Measurements from ENCODE around the gene DPF3. TPM values are rescaled to one million over a fixed set of nuclear protein-coding genes. Genes with fewer than 3 reads are reported as not detected.

The DPF3 gene
- total and polyA plus RNA-seq, 8 donors = 1.4 to 3.6 (median 1.9) TPM

DNA sequence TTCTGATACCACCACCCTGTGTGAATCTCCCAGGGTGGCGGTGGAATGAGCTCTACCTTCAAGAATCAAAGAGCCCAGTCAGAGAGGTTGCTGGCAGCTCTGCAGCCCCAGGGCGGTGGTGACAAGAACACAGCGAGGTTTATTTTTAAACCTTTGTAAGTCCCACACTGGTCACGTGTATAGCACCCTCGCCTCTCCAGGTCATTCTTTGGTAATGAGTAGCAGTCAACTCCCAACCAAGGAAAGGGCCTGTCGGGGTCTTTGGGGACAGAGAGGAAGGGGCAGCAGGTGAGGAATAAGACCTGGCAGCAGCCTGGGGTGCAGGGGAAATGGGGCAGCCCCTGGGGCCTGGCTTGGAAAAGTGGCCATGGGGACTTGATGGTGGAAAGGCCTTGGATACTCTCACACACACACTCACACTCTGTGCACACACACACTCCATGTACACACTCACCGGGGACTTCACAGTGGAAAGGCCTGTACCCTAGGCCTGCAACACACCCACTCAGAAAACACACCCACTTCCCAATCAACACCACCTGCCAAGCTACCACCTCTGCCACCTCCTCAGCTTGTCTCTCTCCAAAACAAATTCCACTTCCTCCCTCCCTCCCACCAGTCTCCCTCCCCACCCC lies 178.6 kb downstream of the DPF3 start:
- Histone ChIP-seq H3K36me3 (no peaks in the 10 kb centered on the region), H3K27me3 (no peaks in the 10 kb centered on the region), H3K27ac (no peak overlapping the region), H3K4me1 (no peaks in the 10 kb centered on the region), H3K4me3 (no peak overlapping the region), H3K9me3 (no peaks in the 10 kb centered on the region)
- DNase-seq (no peak), ATAC-seq (no peak)
- TF ChIP-seq CTCF (IDR thresholded peaks at IDR 0.05) = no peak
- intact Hi-C loops (cut with DNase I) = no loop called here

DNA sequence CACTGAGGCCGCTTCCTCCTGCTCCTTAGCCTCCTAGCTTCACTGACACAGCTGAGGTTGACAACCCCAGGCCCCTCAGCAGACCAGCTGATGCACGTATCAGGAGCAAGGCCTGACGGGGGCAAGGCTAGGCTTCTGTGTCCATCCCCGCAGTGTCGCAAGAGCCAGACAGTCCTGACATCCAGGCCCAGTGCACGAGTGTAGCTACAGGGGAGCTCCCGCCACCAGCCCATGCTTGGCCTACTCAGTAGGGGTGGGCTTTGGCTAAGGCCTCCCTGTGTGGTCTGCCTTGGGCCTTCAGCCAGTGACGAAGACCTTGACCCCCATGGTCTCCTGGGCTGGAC lies 179.1 kb downstream of the DPF3 start:
- H3K27ac ChIP-seq = no peak overlapping the region
- no peaks in the 10 kb centered on the region for H3K9me3 ChIP-seq
- no peaks in the 10 kb centered on the region for H3K4me1 ChIP-seq
- intact Hi-C loops (cut with DNase I) = no loop called here
- TF ChIP-seq CTCF (IDR thresholded peaks at IDR 0.05) = no peak
- no peaks in the 10 kb centered on the region for H3K36me3 ChIP-seq
- H3K4me3 ChIP-seq = no peak overlapping the region
- ATAC-seq = no peak
- no peak for DNase-seq
- no peaks in the 10 kb centered on the region for H3K27me3 ChIP-seq

GRCh38 chr14:72714094-72714493 lies 179.8 kb downstream of the DPF3 start:
- no peak for DNase-seq
- Histone ChIP-seq H3K4me3 (no peak overlapping the region), H3K36me3 (no peaks in the 10 kb centered on the region), H3K27ac (no peak overlapping the region), H3K9me3 (no peaks in the 10 kb centered on the region), H3K27me3 (no peaks in the 10 kb centered on the region), H3K4me1 (no peaks in the 10 kb centered on the region)
- intact Hi-C loops (cut with DNase I) = no loop called here
- no peak for TF ChIP-seq CTCF (IDR thresholded peaks at IDR 0.05)
- no peak for ATAC-seq

DNA sequence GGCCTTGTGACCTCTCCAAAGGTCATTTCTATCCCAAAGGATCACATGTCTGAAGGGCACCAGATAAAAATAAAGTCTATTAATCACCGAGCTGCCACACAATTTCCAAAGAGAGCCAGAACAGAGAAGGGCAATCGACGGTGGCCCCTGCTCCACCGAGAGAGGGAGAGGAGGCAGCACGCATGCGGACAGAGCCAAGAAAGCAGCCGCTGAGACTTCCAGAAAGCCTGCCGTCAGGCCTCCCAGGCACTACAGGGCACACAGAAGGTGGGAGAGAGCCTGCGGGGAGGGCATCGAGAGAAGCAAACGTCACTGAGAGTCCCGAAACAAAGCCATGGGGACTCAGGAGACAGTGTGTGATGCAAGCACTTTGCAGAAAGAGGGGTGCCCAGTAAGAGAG lies 182.0 kb downstream of the DPF3 start:
- no peaks in the 10 kb centered on the region for H3K9me3 ChIP-seq
- no peaks in the 10 kb centered on the region for H3K27me3 ChIP-seq
- no peak overlapping the region for H3K4me3 ChIP-seq
- intact Hi-C loops (cut with DNase I) = no loop called here
- ATAC-seq (no peak), DNase-seq (no peak)
- H3K36me3 ChIP-seq = no peaks in the 10 kb centered on the region
- no peak for TF ChIP-seq CTCF (IDR thresholded peaks at IDR 0.05)
- no peaks in the 10 kb centered on the region for H3K4me1 ChIP-seq
- no peak overlapping the region for H3K27ac ChIP-seq

DNA sequence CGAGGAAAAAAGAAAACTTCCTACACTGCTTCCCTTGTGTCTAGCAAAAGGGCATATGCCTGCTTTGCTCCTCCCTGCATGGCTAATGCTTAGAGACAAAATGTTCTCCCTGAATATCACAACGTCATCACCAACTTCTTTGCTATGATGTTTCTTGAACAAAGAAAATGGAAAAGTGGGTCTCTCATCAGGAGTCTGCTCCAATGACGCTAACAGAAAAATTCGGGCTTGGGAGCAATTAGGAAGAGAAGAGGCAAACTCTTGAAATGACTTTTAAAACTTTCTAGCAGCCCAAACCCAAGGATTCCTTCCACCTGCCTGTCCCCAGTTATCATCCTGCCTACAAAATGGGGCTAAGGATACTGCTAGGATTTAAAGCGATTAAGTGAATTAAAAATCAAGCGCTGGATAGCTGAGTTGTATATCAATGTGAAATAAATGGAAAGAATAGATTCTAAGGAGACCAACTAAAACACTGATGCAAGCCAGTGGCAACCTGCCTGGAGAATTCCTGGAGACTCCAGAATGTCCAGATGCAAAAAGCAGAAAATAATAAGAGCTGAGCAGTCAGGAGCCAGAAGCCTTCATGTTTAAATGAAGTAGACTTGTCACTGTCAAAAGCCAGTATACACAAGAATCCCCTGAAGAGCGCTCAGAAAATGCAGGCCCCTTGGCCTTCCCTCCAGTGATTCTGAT lies 183.8 kb downstream of the DPF3 start:
- Histone ChIP-seq H3K4me3 (no peak overlapping the region), H3K27me3 (no peaks in the 10 kb centered on the region), H3K36me3 (no peaks in the 10 kb centered on the region), H3K4me1 (no peaks in the 10 kb centered on the region), H3K9me3 (no peaks in the 10 kb centered on the region), H3K27ac (no peak overlapping the region)
- intact Hi-C loops (cut with DNase I) = no loop called here
- ATAC-seq = no peak
- no peak for DNase-seq
- no peak for TF ChIP-seq CTCF (IDR thresholded peaks at IDR 0.05)

All from left lung (tissue), 10 donors.